ENCODE measurements around the gene UBE2H.
A peak's percentile ranks its signal among the peaks of the same experiment; 100 is the strongest.

UBE2H gene

GRCh38 chr7:129851174-129851573 is 101.6 kb downstream of the UBE2H start:
- H3K9ac ChIP-seq (ENCODE audit: low read length) = no peak overlapping the region
- no peak overlapping the region for H4K91ac ChIP-seq (ENCODE audit: low read length)

GRCh38 chr7:129848436-129848835 is 104.3 kb downstream of the UBE2H start:
- no peak overlapping the region for H3K18ac ChIP-seq (ENCODE audit: low read depth in 1 of 2, low read length in 2 of 2)
- peaks cover 2 to 4% of the 10 kb centered on the region in 2 experiments for H3K36me3 ChIP-seq (ENCODE audit: control insufficient read depth in 1 of 2, insufficient read depth in 2 of 2, low read depth in 1 of 2, low read length in 2 of 2)
- no peak overlapping the region for H3K4ac ChIP-seq (ENCODE audit: low read depth in 1 of 2, low read length in 2 of 2)
- H3K4me3 ChIP-seq (ENCODE audit: insufficient read depth in 1 of 2, low read depth in 1 of 2, low read length in 2 of 2) = no peak overlapping the region
- peak overlapping the region; percentile 57 for H2AK5ac ChIP-seq (ENCODE audit: low read length, severe bottlenecking)
- no peak overlapping the region for H2BK15ac ChIP-seq (ENCODE audit: low read depth, poor library complexity, severe bottlenecking)
- no peak overlapping the region for H4K8ac ChIP-seq (ENCODE audit: low read length)
- no peak overlapping the region for H2BK120ac ChIP-seq (ENCODE audit: low read depth, low read length)
- peaks cover 25% of the 10 kb centered on the region for H3K4me1 ChIP-seq (ENCODE audit: control insufficient read depth, insufficient read depth, low read depth, low read length)
- no peak overlapping the region for H3K14ac ChIP-seq (ENCODE audit: low read length in 2 of 2)
- no CpG with 5 or more reads among the region's 2 CpGs for WGBS
- H3K27me3 ChIP-seq (ENCODE audit: control insufficient read depth in 1 of 2, insufficient read depth in 1 of 2, low read length in 2 of 2) = no peaks in the 10 kb centered on the region
- H3K4me2 ChIP-seq (ENCODE audit: low read length, poor library complexity, severe bottlenecking) = no peak overlapping the region
- DNase-seq = no peak
- peak overlapping the region; percentile 28 for H3K27ac ChIP-seq (ENCODE audit: low read length, poor library complexity, severe bottlenecking)
- no peak overlapping the region for H3K9ac ChIP-seq (ENCODE audit: low read length)
- no peak overlapping the region for H2BK5ac ChIP-seq (ENCODE audit: low read depth, low read length, poor library complexity, severe bottlenecking)
- H2AFZ ChIP-seq (ENCODE audit: low read depth, low read length) = no peak overlapping the region
- H2BK12ac ChIP-seq (ENCODE audit: low read length in 2 of 2) = no peak overlapping the region
- H3K9me3 ChIP-seq (ENCODE audit: control insufficient read depth, low read length) = no peaks in the 10 kb centered on the region
- H3K79me1 ChIP-seq (replicated peaks; ENCODE audit: low read length, poor library complexity, severe bottlenecking) = peaks cover 6% of the 10 kb centered on the region
- no peak overlapping the region for H3K23ac ChIP-seq (ENCODE audit: low read length in 2 of 2)
- H4K91ac ChIP-seq (ENCODE audit: low read length) = no peak overlapping the region

More at GRCh38 chr7:129851174-129851573, 101.6 kb downstream of the UBE2H start:
- Histone ChIP-seq H3K14ac (ENCODE audit: low read length in 2 of 2) (no peak overlapping the region), H3K27me3 (ENCODE audit: control insufficient read depth in 1 of 2, insufficient read depth in 1 of 2, low read length in 2 of 2) (no peaks in the 10 kb centered on the region), H2AFZ (ENCODE audit: low read depth, low read length) (no peak overlapping the region), H3K4me3 (ENCODE audit: insufficient read depth in 1 of 2, low read depth in 1 of 2, low read length in 2 of 2) (no peak overlapping the region), H3K79me1 (replicated peaks; ENCODE audit: low read length, poor library complexity, severe bottlenecking) (peaks cover 8% of the 10 kb centered on the region), H3K27ac (ENCODE audit: low read length, poor library complexity, severe bottlenecking) (peak overlapping the region; percentile 49), H3K23ac (ENCODE audit: low read length in 2 of 2) (no peak overlapping the region), H2BK5ac (ENCODE audit: low read depth, low read length, poor library complexity, severe bottlenecking) (no peak overlapping the region), H3K4me2 (ENCODE audit: low read length, poor library complexity, severe bottlenecking) (peak overlapping the region; percentile 1), H4K8ac (ENCODE audit: low read length) (no peak overlapping the region), H2BK15ac (ENCODE audit: low read depth, poor library complexity, severe bottlenecking) (no peak overlapping the region), H2BK12ac (ENCODE audit: low read length in 2 of 2) (no peak overlapping the region), H3K18ac (ENCODE audit: low read depth in 1 of 2, low read length in 2 of 2) (no peak overlapping the region), H2AK5ac (ENCODE audit: low read length, severe bottlenecking) (no peak overlapping the region), H3K4ac (ENCODE audit: low read depth in 1 of 2, low read length in 2 of 2) (no peak overlapping the region), H2BK120ac (ENCODE audit: low read depth, low read length) (no peak overlapping the region), H3K36me3 (ENCODE audit: control insufficient read depth in 1 of 2, insufficient read depth in 2 of 2, low read depth in 1 of 2, low read length in 2 of 2) (peaks cover 3 to 10% of the 10 kb centered on the region in 2 experiments), H3K4me1 (ENCODE audit: control insufficient read depth, insufficient read depth, low read depth, low read length) (peaks cover 20% of the 10 kb centered on the region), H3K9me3 (ENCODE audit: control insufficient read depth, low read length) (no peaks in the 10 kb centered on the region)
- WGBS = 90% methylated on average over 2 of the region's 5 CpGs
- DNase-seq = no peak

GRCh38 chr7:129845972-129846327 is 106.8 kb downstream of the UBE2H start:
- H3K18ac ChIP-seq (ENCODE audit: low read depth in 1 of 2, low read length in 2 of 2) = no peak overlapping the region
- H3K4ac ChIP-seq (ENCODE audit: low read depth in 1 of 2, low read length in 2 of 2) = no peak overlapping the region
- H3K9me3 ChIP-seq (ENCODE audit: control insufficient read depth, low read length) = no peaks in the 10 kb centered on the region
- H2AK5ac ChIP-seq (ENCODE audit: low read length, severe bottlenecking) = no peak overlapping the region
- H3K14ac ChIP-seq (ENCODE audit: low read length in 2 of 2) = no peak overlapping the region
- no CpG with 5 or more reads among the region's 1 CpG for WGBS
- peak overlapping the region in 1 of 2 experiments; percentile 29 for H3K4me3 ChIP-seq (ENCODE audit: insufficient read depth in 1 of 2, low read depth in 1 of 2, low read length in 2 of 2)
- H4K8ac ChIP-seq (ENCODE audit: low read length) = no peak overlapping the region
- peak overlapping the region; percentile 90 for H3K27ac ChIP-seq (ENCODE audit: low read length, poor library complexity, severe bottlenecking)
- H3K4me2 ChIP-seq (ENCODE audit: low read length, poor library complexity, severe bottlenecking) = no peak overlapping the region
- H2BK12ac ChIP-seq (ENCODE audit: low read length in 2 of 2) = no peak overlapping the region
- peaks cover 4% of the 10 kb centered on the region in 2 experiments for H3K36me3 ChIP-seq (ENCODE audit: control insufficient read depth in 1 of 2, insufficient read depth in 2 of 2, low read depth in 1 of 2, low read length in 2 of 2)
- peaks cover 31% of the 10 kb centered on the region for H3K4me1 ChIP-seq (ENCODE audit: control insufficient read depth, insufficient read depth, low read depth, low read length)
- DNase-seq = peak; percentile 83
- H4K91ac ChIP-seq (ENCODE audit: low read length) = no peak overlapping the region
- no peak overlapping the region for H2BK15ac ChIP-seq (ENCODE audit: low read depth, poor library complexity, severe bottlenecking)
- H2BK5ac ChIP-seq (ENCODE audit: low read depth, low read length, poor library complexity, severe bottlenecking) = no peak overlapping the region
- peak overlapping the region; percentile 78 for H3K9ac ChIP-seq (ENCODE audit: low read length)
- no peak overlapping the region for H2BK120ac ChIP-seq (ENCODE audit: low read depth, low read length)
- H3K79me1 ChIP-seq (replicated peaks; ENCODE audit: low read length, poor library complexity, severe bottlenecking) = peaks cover 4% of the 10 kb centered on the region
- H2AFZ ChIP-seq (ENCODE audit: low read depth, low read length) = no peak overlapping the region
- no peak overlapping the region for H3K23ac ChIP-seq (ENCODE audit: low read length in 2 of 2)
- no peaks in the 10 kb centered on the region for H3K27me3 ChIP-seq (ENCODE audit: control insufficient read depth in 1 of 2, insufficient read depth in 1 of 2, low read length in 2 of 2)

- 58% methylated on average over 3 of the region's 3 CpGs for WGBS
Observed at GRCh38 chr7:129845178-129845971, 107.4 kb downstream of the UBE2H start.

More at GRCh38 chr7:129845178-129845971, 107.4 kb downstream of the UBE2H start:
- H3K23ac ChIP-seq (ENCODE audit: low read length in 2 of 2) = no peak overlapping the region
- H4K8ac ChIP-seq (ENCODE audit: low read length) = no peak overlapping the region
- peak overlapping the region; percentile 78 for H3K9ac ChIP-seq (ENCODE audit: low read length)
- no peaks in the 10 kb centered on the region for H3K27me3 ChIP-seq (ENCODE audit: control insufficient read depth in 1 of 2, insufficient read depth in 1 of 2, low read length in 2 of 2)
- H2BK15ac ChIP-seq (ENCODE audit: low read depth, poor library complexity, severe bottlenecking) = no peak overlapping the region
- peak overlapping the region in 1 of 2 experiments; percentile 14 for H3K18ac ChIP-seq (ENCODE audit: low read depth in 1 of 2, low read length in 2 of 2)
- H3K4ac ChIP-seq (ENCODE audit: low read depth in 1 of 2, low read length in 2 of 2) = no peak overlapping the region
- peaks cover 7% of the 10 kb centered on the region for H3K79me1 ChIP-seq (replicated peaks; ENCODE audit: low read length, poor library complexity, severe bottlenecking)
- H3K14ac ChIP-seq (ENCODE audit: low read length in 2 of 2) = no peak overlapping the region
- no peak overlapping the region for H2BK12ac ChIP-seq (ENCODE audit: low read length in 2 of 2)
- H3K9me3 ChIP-seq (ENCODE audit: control insufficient read depth, low read length) = no peaks in the 10 kb centered on the region
- peak; percentile 80 for DNase-seq
- no peak overlapping the region for H2BK120ac ChIP-seq (ENCODE audit: low read depth, low read length)
- H3K36me3 ChIP-seq (ENCODE audit: control insufficient read depth in 1 of 2, insufficient read depth in 2 of 2, low read depth in 1 of 2, low read length in 2 of 2) = peaks cover 4% of the 10 kb centered on the region in 2 experiments
- H3K4me3 ChIP-seq (ENCODE audit: insufficient read depth in 1 of 2, low read depth in 1 of 2, low read length in 2 of 2) = peak overlapping the region in 1 of 2 experiments; percentile 29
- peak overlapping the region; percentile 72 for H3K27ac ChIP-seq (ENCODE audit: low read length, poor library complexity, severe bottlenecking)
- H3K4me1 ChIP-seq (ENCODE audit: control insufficient read depth, insufficient read depth, low read depth, low read length) = peaks cover 29% of the 10 kb centered on the region
- H2AFZ ChIP-seq (ENCODE audit: low read depth, low read length) = no peak overlapping the region
- H3K4me2 ChIP-seq (ENCODE audit: low read length, poor library complexity, severe bottlenecking) = no peak overlapping the region
- H2AK5ac ChIP-seq (ENCODE audit: low read length, severe bottlenecking) = peak overlapping the region; percentile 96
- no peak overlapping the region for H4K91ac ChIP-seq (ENCODE audit: low read length)
- H2BK5ac ChIP-seq (ENCODE audit: low read depth, low read length, poor library complexity, severe bottlenecking) = peak overlapping the region; percentile 69

Data from mesenchymal stem cell (in vitro differentiated cells and primary cell).